GM19043 (cell line): ENCODE results near the gene TMEM101.
"Not testable (repeated sequence)": the region's sequence is repeated elsewhere in the genome, so short reads cannot be mapped to it uniquely, and the experiment has no call there.

Experiments used
- ATAC-seq: cut with Tn5 transposase; IDR thresholded peaks from one replicate; pipeline ENCODE4 v1.9.1; 2021; ENCODE audit warnings: low read depth; ENCODE audit not compliant: unreplicated experiment

The TMEM101 gene

DNA sequence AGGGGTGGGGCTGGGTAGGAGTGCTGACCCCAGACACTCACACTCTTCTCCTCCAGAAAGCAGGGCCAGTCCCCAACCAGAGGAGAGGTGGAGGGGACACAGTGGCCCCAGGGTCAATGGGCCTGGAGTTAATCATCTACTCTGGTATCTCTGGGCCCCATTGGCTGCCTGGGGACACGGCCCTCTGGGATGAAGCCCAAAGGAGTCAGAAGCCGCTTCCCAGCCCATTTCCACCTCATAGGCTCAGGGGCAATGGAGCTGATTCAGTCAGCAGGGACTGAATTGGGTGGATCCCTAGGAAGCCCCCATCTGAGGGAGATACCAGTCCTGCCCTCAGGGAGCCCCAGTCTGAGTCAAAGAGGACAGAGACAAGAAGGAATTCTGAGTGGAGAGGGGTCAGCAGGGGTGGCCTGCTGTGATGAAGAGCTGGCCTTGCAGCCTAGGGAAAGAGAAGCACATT lies 13.3 kb downstream of the TMEM101 start:
- ATAC-seq, result no peak

- no peak for ATAC-seq
Observed at GRCh38 chr17:44000871-44001460, 13.8 kb downstream of the TMEM101 start.

- no peak for ATAC-seq
Observed at GRCh38 chr17:44000141-44000860, 14.5 kb downstream of the TMEM101 start.

DNA sequence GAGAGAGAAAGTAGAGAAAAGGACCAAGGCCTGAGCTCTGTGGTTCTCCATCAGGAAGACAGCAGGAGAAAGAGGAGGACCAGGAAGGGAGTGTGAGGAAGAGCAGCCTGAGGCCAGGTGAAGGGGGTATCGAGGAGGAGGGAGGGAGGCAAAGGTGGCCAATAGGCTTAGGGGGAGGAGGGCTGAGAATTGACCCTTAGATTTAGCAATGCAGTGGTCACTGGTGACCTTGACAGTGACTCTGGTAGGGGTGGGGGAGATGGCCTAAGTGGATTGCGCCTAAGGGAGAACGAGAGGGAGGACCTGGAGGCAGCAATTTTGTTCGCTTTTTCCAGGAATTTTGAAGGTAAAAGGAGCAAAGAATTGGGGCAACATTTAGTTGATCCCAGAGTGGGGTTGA lies 15.7 kb downstream of the TMEM101 start:
- no peak for ATAC-seq

DNA sequence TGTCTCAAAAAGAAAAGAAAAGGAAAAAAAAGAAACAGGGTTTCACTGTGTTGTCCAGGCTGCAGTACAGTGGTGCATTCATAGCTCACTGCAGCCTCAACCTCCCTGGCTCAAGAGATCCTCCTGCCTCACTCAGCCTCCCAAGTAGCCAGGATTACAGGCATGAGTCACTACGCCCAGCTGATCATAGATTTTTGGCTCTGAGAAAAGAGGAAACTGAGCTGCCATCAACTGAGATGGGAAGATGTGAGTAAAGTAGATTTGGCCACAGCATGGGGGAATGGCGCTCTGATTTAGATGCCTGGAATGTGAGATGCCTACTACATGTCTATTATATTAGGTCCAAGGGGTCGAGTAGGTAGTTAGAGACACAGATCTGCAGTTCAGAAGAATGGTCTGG lies 16.2 kb downstream of the TMEM101 start:
- no peak for ATAC-seq

- ATAC-seq, result not testable (repeated sequence)
Observed at GRCh38 chr17:43997180-43997579, 17.6 kb downstream of the TMEM101 start.

DNA sequence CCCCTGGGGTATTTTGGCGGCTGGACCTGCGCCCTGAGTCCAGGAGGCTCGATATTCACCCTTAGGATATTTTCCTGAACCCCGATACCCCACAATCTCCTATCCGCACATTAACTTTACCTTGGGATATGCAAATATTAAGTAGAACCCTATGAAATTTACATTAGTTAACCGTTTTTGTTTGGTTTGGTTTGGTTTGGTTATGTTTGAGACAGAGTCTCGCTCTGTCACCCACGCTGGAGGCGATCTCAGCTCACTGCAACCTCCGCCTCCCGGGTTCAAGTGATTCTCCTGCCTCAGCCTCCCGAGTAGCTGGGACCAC lies 19.7 kb downstream of the TMEM101 start:
- no peak for ATAC-seq

GRCh38 chr17:43994272-43995149 lies 20.3 kb downstream of the TMEM101 start:
- no peak for ATAC-seq

- ATAC-seq, result no peak
Observed at GRCh38 chr17:43992641-43993040, 22.1 kb downstream of the TMEM101 start.

DNA sequence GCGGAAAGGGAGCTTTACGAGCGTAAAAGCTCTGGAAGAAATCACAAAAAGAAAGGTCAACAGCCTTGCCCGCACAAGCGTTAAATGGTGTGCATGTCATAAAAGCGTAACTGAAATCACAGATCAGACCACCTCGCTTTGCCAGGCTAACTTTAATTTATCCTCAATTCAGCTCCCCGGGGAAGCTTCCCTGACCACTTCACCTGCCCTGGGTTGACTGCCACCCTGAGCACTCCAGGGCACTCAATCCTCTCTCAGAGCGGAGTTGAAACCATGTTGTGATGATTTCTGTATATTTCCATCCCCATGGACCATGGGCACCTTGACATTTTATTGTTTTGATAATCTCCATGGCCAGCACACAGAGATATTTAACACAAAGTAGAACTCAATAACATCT lies 26.5 kb downstream of the TMEM101 start:
- no peak for ATAC-seq

GRCh38 chr17:43987131-43988021 lies 27.4 kb downstream of the TMEM101 start:
- no peak for ATAC-seq

DNA sequence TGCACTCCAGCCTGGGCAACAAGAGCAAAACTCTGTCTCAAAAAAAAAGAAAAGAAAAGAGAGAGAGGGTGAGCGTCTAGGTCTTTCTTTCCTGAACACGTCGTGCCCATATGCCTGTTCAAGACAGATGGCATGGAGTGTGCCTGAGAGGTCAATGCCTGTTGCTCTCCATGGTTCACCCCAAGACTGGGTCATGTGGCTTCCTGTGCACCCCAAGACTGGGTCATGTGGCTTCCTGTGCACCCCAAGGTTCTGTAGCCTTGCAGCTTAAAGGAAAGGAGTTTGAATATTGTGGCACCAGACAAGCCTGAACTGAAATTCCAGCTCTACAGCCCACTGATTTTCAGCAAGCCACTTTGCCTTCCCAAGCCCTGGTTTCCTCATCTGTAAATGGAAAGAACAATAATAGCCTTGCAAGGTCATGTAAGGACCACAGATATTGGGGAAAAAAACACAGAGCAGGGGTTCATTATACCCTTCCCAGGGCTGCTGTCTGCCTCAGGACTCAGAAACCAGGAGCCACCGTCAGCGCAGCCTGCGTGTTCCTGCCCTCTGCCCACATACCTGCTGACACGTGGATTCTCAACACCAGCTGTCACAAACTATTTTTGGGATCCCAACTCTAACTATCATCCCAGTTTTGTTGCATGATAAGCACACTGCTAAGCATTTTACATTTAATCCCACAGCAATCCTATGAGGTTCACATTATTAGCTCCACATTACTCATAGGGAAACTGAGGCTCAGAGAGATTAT lies 28.4 kb downstream of the TMEM101 start:
- ATAC-seq, result no peak

DNA sequence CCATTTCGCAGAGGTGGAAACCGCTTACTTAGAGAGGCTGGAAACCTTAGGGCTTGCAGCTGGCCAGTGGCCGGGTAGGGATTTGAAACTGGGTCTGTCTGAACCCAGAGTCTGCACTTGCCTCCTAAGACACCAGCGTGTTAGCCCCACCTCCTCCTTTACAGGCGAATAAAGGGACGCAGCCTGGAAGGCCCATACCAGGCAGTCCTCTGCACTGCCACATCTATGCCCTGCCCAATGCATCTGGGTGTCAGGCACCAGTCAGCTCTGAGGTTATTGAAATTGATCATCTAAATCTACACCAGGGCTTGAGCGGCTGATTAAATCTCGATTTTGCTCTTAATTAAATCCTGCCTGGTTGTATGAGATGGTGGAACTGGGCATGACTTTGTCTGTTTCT lies 30.2 kb downstream of the TMEM101 start:
- ATAC-seq, result no peak

- no peak for ATAC-seq
Observed at GRCh38 chr17:43983515-43984411, 31.0 kb downstream of the TMEM101 start.

GRCh38 chr17:43983196-43983514 lies 31.6 kb downstream of the TMEM101 start:
- no peak for ATAC-seq

GRCh38 chr17:43982171-43982570 lies 32.6 kb downstream of the TMEM101 start:
- ATAC-seq, result no peak

GRCh38 chr17:43979671-43980070 lies 35.1 kb downstream of the TMEM101 start:
- ATAC-seq, result no peak

- no peak for ATAC-seq
Observed at GRCh38 chr17:43979011-43979410, 35.8 kb downstream of the TMEM101 start.

DNA sequence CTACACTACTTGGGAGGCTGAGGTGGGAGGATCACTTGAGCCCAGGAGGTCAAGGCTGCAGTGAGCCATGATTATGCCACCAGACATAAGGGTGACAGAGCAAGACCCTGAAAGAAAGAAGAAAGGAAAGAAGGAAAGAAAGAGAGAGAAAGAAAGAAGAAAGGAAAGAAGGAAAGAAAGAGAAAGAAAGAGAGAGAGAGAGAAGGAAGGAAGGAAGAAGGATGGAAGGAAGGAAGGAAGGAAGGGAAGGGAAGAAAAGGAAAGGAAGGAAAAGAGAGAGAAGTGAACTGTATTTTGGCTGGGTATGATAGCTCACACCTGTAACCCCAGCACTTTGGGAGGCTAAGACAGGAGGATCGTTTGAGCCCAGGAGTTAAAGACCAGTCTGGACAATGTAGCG lies 36.7 kb downstream of the TMEM101 start:
- no peak for ATAC-seq
